ENCODE data around the gene MFSD2A. TPM values are rescaled to one million over a fixed set of nuclear protein-coding genes. Genes with fewer than 3 reads are reported as not detected.

Gene MFSD2A
- total RNA-seq, 1 experiment from 2014 or later = 19.9 TPM

GRCh38 chr1:39908534-39908933, 46.4 kb upstream of the MFSD2A start:
- no peaks in the 10 kb centered on the region for H3K23me2 ChIP-seq (ENCODE audit: insufficient read length, low read depth, low read length, poor library complexity, severe bottlenecking)
- H2BK15ac ChIP-seq (ENCODE audit: low read depth, low read length) = no peak overlapping the region
- H3K23ac ChIP-seq (ENCODE audit: insufficient read length, low read depth, low read length) = no peak overlapping the region
- no peak overlapping the region for H4K5ac ChIP-seq (ENCODE audit: insufficient read length, low read depth, low read length)
- no peaks in the 10 kb centered on the region for H3K4me1 Mint-ChIP-seq
- peaks cover 28% of the 10 kb centered on the region in 2 experiments for H3K9me3 Mint-ChIP-seq
- H3K56ac ChIP-seq (ENCODE audit: insufficient read length, low read depth, low read length) = no peak overlapping the region
- H2AFZ ChIP-seq (ENCODE audit: low read length) = no peak overlapping the region
- no CpG with 5 or more reads among the region's 2 CpGs for WGBS (ENCODE audit: extremely low coverage, insufficient read length, low lambda C conversion rate)
- no peak overlapping the region for H2AK5ac ChIP-seq (ENCODE audit: insufficient read length, low read length)
- H3K4me1 ChIP-seq (ENCODE audit: insufficient read depth, low read length) = no peaks in the 10 kb centered on the region
- no peak for TF ChIP-seq CTCF (conservative IDR thresholded peaks at IDR 0.05)
- no peaks in the 10 kb centered on the region for H3K79me1 ChIP-seq (ENCODE audit: insufficient read depth, low read depth, low read length, poor library complexity, severe bottlenecking)
- H3K4me2 ChIP-seq (ENCODE audit: insufficient read depth, insufficient read length, low read length) = no peak overlapping the region
- no peak overlapping the region for H3K27ac ChIP-seq (ENCODE audit: insufficient read length, low read depth, low read length)
- no peak overlapping the region for H3K9ac ChIP-seq (ENCODE audit: extremely low read depth, insufficient read length, low read length)
- no peak overlapping the region for H3K4me3 Mint-ChIP-seq
- H4K8ac ChIP-seq (replicated peaks; ENCODE audit: insufficient read length, low read depth, low read length) = no peak overlapping the region
- H3K9me3 ChIP-seq (ENCODE audit: control insufficient read depth, low read depth, low read length) = no peaks in the 10 kb centered on the region
- no peak overlapping the region for H4K91ac ChIP-seq (ENCODE audit: insufficient read length, low read depth, low read length)
- no peak overlapping the region for H3T11ph ChIP-seq (ENCODE audit: low read length)
- no peak overlapping the region for H2BK12ac ChIP-seq (ENCODE audit: insufficient read length, low read depth, low read length)
- no peak overlapping the region for H3K14ac ChIP-seq (ENCODE audit: insufficient read depth, low read length)
- H3K27me3 Mint-ChIP-seq (ENCODE audit: low read depth) = peaks cover 23% of the 10 kb centered on the region
- DNase-seq = no peak
- no peak overlapping the region for H3K4ac ChIP-seq (ENCODE audit: low read depth, low read length)
- peaks cover 6 to 17% (median 9%) of the 10 kb centered on the region in 3 experiments; a peak in 6 of 7 replicates for H3K36me3 Mint-ChIP-seq (ENCODE audit: insufficient read depth in 1 of 3, low read depth in 3 of 3)
- H3K18ac ChIP-seq (ENCODE audit: insufficient read length, low read depth, low read length) = no peak overlapping the region
- H2BK120ac ChIP-seq (ENCODE audit: low read depth, low read length, poor library complexity, severe bottlenecking) = no peak overlapping the region
- no peaks in the 10 kb centered on the region for H4K20me1 ChIP-seq (ENCODE audit: control insufficient read depth, insufficient read depth, insufficient read length)
- no peak overlapping the region for H3K27ac Mint-ChIP-seq
- H2BK20ac ChIP-seq (ENCODE audit: low read depth, low read length, poor library complexity, severe bottlenecking) = no peak overlapping the region
- no peaks in the 10 kb centered on the region for H3K27me3 ChIP-seq (ENCODE audit: insufficient read depth, low read length)
- no peaks in the 10 kb centered on the region for H3K79me2 ChIP-seq (ENCODE audit: insufficient read depth, low read length)
- no peak overlapping the region for H2BK5ac ChIP-seq (ENCODE audit: insufficient read length, low read length)

Data from H9 (cell line).